K562 treated with DMSO at 1 percent for 12 hours (cell line): ENCODE measurements around the gene MOB2. TPM values are rescaled to one million over a fixed set of nuclear protein-coding genes. Genes with fewer than 3 reads are reported as not detected.

ENCODE experiments used
- total RNA-seq: library from RNA; unstranded; fragments of 300-600 nt; gene quantifications from 2 replicates; pipeline ENCODE4 v1.2.3, GENCODE V29; 2022; ENCODE audit not compliant: insufficient read depth

Gene MOB2
- 32.2 and 36.9 TPM in 2 replicates for total RNA-seq

DNA sequence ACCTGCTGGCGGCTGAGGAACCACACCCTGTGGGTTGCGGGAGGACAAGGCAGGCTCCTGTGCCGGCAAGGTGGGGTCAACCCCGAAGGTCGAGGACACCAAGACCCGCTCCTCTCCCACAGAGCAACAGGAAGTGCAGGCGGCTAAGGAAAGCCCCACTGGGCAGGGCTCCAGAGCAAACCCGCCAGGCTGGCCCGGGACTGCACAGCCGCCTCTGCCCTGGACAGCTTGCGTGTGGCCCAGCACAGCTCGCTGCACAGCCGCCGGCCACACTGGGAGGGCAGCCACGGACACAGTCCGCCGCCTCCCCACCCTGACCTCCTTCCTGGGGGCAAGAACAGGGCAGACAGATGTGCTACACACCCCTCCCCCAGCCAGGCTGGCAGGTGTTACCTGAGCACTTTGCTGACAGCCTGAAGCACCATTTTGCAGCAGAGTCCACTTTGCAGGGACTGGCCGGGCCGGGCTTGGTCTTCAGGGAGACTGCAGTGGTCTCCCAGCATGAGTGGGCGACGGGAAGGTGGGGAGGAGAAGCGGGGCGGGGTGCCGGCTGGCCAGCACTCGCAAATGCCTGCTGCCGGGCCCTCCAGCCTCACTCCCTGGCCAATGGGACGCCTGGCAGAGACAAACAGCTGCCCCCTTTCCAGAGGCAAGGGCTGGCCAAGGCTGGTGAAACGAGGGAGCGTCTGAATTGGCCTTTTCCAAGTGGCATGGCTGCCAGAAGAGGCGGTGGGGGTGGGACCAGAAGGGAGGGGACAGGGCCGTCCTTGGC, at the start of gene MOB2:
Gene MOB2, minus strand, starts transcription at position 726 of the 772 bp plus-strand sequence. Its CDS starts 223 bp downstream, at position 503.

Other genes starting within 250 kb of the MOB2 start
- gene TOLLIP, start 177.1 kb downstream of the MOB2 start, total RNA-seq: 34.7 and 40.9 TPM in 2 replicates
- 0.19 TPM in 1 of 2 replicates, not detected in the other for gene BRSK2, start 96.8 kb downstream of the MOB2 start, total RNA-seq
- 0.45 and 0.80 TPM in 2 replicates for gene DUSP8, start 85.5 kb upstream of the MOB2 start, total RNA-seq
- gene KRTAP5-1, start 98.5 kb upstream of the MOB2 start, total RNA-seq: not detected in 2 replicates
- gene KRTAP5-2, start 111.5 kb upstream of the MOB2 start, total RNA-seq: not detected in 2 replicates
- not detected in 2 replicates for gene KRTAP5-3, start 121.7 kb upstream of the MOB2 start, total RNA-seq
- gene KRTAP5-4, start 135.4 kb upstream of the MOB2 start, total RNA-seq: not detected in 2 replicates
- gene KRTAP5-5, start 143.0 kb upstream of the MOB2 start, total RNA-seq: not detected in 2 replicates
- gene KRTAP5-6, start 210.4 kb upstream of the MOB2 start, total RNA-seq: not detected in 2 replicates